Chondrocyte (in vitro differentiated cells): ENCODE results near the gene UCHL3. TPM values are rescaled to one million over a fixed set of nuclear protein-coding genes. Genes with fewer than 3 reads are reported as not detected.

Experiments
- DNase-seq: peaks from one replicate; pipeline ENCODE4 v3.0.0; 2021; ENCODE audit warnings: mixed read lengths, low spot score
- H3K27ac Mint-ChIP-seq: one replicate; pipeline ENCODE4 v1.8.0; 2021; ENCODE audit warnings: mild to moderate bottlenecking, moderate library complexity, mixed read lengths; ENCODE audit not compliant: unreplicated experiment
- H3K27me3 Mint-ChIP-seq: 2 replicates; pipeline ENCODE4 v1.8.0; 2021; ENCODE audit warnings: low read depth, mixed read lengths
- H3K36me3 Mint-ChIP-seq: 2 replicates; pipeline ENCODE4 v1.8.0; 2021; ENCODE audit warnings: low read depth, mixed read lengths
- H3K4me1 Mint-ChIP-seq: 2 replicates; pipeline ENCODE4 v1.8.0; 2021; ENCODE audit warnings: low read depth, mild to moderate bottlenecking, mixed read lengths
- H3K4me3 Mint-ChIP-seq: one replicate; pipeline ENCODE4 v1.8.0; 2021; ENCODE audit warnings: mild to moderate bottlenecking, moderate library complexity, mixed read lengths; ENCODE audit not compliant: unreplicated experiment
- H3K9me3 Mint-ChIP-seq: 2 replicates; pipeline ENCODE4 v1.8.0; 2021; ENCODE audit warnings: low read depth, mixed read lengths
- total RNA-seq: library from RNA; stranded (reverse); gene quantifications from 3 replicates; pipeline ENCODE4 v1.2.1, GENCODE V29; 2021
- TF ChIP-seq, protein P1 (sequence below): fragments of 200-600 bp; sonication (generic); IDR thresholded peaks from 2 replicates; pipeline ENCODE4 v1.5.0; 2021; ENCODE audit warnings: antibody characterized with exemption, mild to moderate bottlenecking, moderate library complexity

The UCHL3 gene
- total RNA-seq, 1 donor from 2014 or later, result 29.5 TPM

DNA sequence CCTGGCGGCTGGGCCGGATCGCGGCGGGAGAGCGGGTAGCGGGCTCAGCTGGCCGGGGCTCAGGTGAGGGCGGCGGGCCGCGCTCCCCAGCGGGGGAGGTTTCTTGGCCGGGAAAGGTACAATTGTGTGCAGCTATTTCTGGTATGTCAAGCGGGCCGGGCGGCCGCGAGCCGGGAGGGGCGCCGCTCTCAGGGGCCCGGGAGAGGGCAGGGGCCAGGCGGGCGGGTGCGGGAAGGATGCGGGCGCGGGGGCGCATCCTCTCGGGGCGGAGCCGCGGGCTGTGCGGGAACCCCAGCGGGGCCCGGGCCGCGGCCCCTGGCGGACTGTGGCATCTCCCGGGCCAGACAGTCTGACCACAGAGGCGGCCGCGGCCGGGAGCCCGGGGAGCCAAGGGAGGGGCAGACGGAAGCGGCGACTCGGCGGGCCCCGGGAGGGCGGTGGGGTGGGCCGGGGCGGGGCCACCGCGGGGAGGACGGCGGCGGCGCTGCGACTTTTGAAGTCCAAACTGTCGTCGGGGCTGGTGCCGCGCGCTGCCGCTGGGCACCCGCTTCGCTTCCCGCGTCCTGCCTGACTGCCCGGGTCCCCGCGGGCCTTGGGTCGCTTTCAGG is 86.3 kb downstream of the UCHL3 start, which contains the start of gene LMO7:
TSS of gene LMO7 (plus strand) at position 503 of the 608 bp plus-strand sequence. CDS start 328 bp downstream, outside the sequence.
- TF ChIP-seq, protein P1, sequence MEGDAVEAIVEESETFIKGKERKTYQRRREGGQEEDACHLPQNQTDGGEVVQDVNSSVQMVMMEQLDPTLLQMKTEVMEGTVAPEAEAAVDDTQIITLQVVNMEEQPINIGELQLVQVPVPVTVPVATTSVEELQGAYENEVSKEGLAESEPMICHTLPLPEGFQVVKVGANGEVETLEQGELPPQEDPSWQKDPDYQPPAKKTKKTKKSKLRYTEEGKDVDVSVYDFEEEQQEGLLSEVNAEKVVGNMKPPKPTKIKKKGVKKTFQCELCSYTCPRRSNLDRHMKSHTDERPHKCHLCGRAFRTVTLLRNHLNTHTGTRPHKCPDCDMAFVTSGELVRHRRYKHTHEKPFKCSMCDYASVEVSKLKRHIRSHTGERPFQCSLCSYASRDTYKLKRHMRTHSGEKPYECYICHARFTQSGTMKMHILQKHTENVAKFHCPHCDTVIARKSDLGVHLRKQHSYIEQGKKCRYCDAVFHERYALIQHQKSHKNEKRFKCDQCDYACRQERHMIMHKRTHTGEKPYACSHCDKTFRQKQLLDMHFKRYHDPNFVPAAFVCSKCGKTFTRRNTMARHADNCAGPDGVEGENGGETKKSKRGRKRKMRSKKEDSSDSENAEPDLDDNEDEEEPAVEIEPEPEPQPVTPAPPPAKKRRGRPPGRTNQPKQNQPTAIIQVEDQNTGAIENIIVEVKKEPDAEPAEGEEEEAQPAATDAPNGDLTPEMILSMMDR, result no peak
- H3K4me3 Mint-ChIP-seq, result peak within 1 kb of the TSS; percentile 73
- DNase-seq, result peak; percentile 92
- no peaks in the 10 kb centered on the region for H3K36me3 Mint-ChIP-seq
- peak within 1 kb of the TSS; percentile 81 for H3K27ac Mint-ChIP-seq
- H3K27me3 Mint-ChIP-seq, result no peaks in the 10 kb centered on the region
- H3K9me3 Mint-ChIP-seq, result no peaks in the 10 kb centered on the region
- peaks cover 55% of the 10 kb centered on the region for H3K4me1 Mint-ChIP-seq

DNA sequence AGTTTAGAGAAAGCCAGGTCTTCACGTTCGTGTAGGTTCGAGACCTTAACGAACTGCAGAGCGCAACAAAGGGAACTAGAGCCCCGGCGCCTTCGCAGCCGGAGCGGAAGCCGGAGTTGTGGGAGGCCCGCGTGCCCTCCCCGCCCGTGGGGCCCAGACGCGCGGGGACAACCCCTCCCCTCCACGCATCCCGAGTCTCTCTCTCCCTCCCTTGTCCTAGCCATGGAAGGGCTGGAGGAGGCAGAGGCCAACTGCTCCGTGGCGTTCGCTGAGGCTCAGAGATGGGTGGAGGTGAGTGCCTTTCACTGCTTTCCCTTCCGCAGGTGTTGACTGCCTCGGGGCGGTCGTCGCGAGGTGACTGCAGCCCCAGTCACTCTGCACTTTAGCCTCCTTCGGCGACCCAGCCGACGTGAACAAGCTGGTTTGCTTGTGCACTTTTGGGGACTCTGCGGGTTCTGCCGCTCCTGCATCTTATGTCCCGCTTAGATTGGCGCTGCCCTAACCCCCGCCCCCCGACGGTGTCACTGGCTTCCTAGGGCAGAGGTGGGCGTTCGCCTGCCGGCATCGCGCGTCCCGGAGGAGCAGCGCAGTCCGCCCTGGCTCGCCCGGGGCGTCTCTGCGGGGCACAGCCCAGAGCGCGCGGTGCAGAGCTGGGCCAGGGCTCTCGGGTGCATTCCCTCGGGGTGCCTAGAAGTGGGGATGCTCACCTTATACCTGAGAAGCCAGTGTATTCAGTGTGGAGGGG is 87.0 kb downstream of the UCHL3 start:
- H3K27ac Mint-ChIP-seq, result peak overlapping the region; percentile 72
- TF ChIP-seq, protein P1, result no peak
- peak; percentile 93 for DNase-seq
- no peaks in the 10 kb centered on the region for H3K27me3 Mint-ChIP-seq
- peak overlapping the region; percentile 73 for H3K4me3 Mint-ChIP-seq
- H3K36me3 Mint-ChIP-seq, result peaks cover 1% of the 10 kb centered on the region
- H3K4me1 Mint-ChIP-seq, result peaks cover 61% of the 10 kb centered on the region
- H3K9me3 Mint-ChIP-seq, result no peaks in the 10 kb centered on the region

DNA sequence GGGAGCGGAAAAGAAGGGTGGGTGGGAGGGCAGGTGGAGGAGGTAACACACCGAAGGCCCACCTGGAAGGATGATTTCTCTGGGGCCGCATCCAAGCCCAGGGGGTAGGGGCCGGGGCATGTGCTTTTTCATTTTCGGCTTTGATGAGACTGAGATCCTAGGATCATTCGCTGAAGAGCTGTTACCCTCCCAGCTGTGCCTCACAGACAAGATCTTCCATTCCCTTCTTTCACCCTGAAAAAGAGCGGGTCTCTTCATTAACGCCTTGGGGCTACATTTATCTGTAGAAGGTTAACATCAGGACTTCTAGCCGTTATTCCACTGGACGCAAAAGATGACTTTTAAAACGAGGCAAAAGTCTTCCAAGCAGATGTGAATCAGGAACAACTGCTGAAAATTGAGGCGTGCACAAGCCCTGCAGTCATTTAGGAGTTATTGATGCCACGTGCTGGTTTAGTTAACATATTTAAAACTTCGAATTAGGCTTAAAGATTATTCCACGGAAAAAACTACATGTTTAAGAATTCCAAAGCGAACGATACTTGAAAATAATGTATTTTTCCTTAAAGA is 87.7 kb downstream of the UCHL3 start:
- no peaks in the 10 kb centered on the region for H3K9me3 Mint-ChIP-seq
- H3K4me3 Mint-ChIP-seq, result peak overlapping the region; percentile 73
- TF ChIP-seq, protein P1, result no peak
- H3K4me1 Mint-ChIP-seq, result peaks cover 61% of the 10 kb centered on the region
- no peak for DNase-seq
- no peaks in the 10 kb centered on the region for H3K27me3 Mint-ChIP-seq
- H3K36me3 Mint-ChIP-seq, result peaks cover 1% of the 10 kb centered on the region
- H3K27ac Mint-ChIP-seq, result peak overlapping the region; percentile 70

DNA sequence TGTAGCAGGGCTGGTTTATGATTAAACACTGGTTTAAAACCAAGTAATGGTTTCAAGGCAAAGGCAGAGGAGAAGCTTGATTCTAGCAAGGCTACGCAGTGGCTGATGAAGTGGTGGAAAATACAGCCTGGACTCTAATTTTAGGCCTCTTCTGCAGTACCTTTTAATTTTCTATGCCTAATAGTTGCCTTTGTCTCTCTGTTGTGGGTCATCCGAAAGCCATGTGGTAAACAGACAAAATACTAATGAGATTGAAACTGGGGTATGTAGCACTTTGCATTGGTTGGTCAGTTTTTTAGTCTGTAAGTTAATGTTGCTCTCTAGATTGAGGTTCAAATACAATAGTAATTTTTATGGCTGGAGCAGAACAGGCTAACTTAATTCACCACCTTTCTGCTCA is 89.9 kb downstream of the UCHL3 start:
- no peaks in the 10 kb centered on the region for H3K27me3 Mint-ChIP-seq
- peaks cover 1% of the 10 kb centered on the region for H3K36me3 Mint-ChIP-seq
- peak overlapping the region; percentile 6 for H3K27ac Mint-ChIP-seq
- peaks cover 58% of the 10 kb centered on the region for H3K4me1 Mint-ChIP-seq
- TF ChIP-seq, protein P1, result no peak
- no peak for DNase-seq
- H3K9me3 Mint-ChIP-seq, result no peaks in the 10 kb centered on the region
- H3K4me3 Mint-ChIP-seq, result peak overlapping the region; percentile 42

DNA sequence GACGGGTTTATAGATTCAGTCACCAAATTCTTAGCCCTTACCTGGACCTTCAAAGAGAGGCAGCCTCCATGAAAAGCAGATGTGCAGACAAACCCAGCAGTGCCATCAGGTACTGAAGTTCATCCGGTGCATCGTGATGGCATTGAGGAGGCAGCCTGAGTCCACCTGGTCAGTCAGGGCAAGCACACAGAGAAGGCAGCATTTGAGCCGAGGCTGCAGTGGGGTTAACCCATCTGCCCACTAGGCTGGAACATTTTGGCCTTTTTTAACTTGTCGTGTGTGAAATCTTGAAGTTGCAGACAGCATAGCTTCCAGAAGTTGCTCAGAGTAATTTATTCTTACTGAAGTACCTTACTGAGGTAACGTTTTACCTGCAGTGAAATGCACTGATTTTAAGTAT is 91.4 kb downstream of the UCHL3 start:
- Mint-ChIP-seq H3K27ac (no peak overlapping the region), H3K4me1 (peaks cover 68% of the 10 kb centered on the region), H3K36me3 (peaks cover 6% of the 10 kb centered on the region), H3K4me3 (no peak overlapping the region), H3K27me3 (no peaks in the 10 kb centered on the region), H3K9me3 (no peaks in the 10 kb centered on the region)
- TF ChIP-seq, protein P1, result no peak
- no peak for DNase-seq
